ENCODE data around the gene RANBP3.
A peak's percentile ranks its signal among the peaks of the same experiment; 100 is the strongest.

Gene RANBP3

DNA sequence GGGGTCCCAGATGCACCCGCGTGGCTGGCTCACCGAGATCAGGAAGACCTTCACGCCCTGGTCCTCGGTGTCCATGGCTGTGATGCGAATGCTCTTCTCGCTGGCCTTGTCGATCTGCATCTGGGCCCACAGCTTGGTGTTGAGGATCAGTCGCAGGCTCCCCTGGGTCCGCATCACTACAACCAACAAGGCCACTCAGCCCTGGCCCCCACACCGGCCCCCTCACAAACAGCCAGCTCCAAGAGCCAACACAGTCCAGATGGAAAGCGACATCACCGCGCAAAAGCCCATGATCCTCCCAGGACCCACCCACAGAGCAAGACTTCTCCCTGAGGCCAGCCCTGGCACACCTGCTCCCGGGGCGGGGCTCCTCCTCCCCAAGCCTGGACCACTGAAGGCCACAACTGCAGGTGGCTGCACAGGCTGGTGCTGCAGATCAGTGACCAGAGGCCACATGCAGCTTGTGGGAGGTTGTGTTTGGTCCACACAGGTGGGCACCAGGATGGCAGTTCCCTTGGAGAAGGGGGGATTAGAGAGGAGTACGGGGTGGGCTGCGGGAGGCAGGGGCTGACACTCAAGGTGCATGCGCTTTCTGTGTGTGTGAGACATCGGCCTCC lies 59.4 kb downstream of the RANBP3 start:
- H3K4me2 ChIP-seq (ENCODE audit: low read length), result no peak overlapping the region
- WGBS (ENCODE audit: extremely low coverage, insufficient coverage, insufficient read length), result no CpG with 5 or more reads among the region's 20 CpGs
- H2BK120ac ChIP-seq (ENCODE audit: insufficient read depth, low read length, poor library complexity), result no peak overlapping the region
- H3K4me3 ChIP-seq (ENCODE audit: low read depth, low read length), result no peak overlapping the region
- no peak overlapping the region for H3K18ac ChIP-seq (ENCODE audit: low read length)
- no peak overlapping the region for H4K91ac ChIP-seq (ENCODE audit: low read depth, low read length)
- H3K14ac ChIP-seq (ENCODE audit: low read length), result no peak overlapping the region
- no peak for DNase-seq
- no peak overlapping the region for H4K8ac ChIP-seq (ENCODE audit: low read depth, low read length)
- no peak overlapping the region for H2AK5ac ChIP-seq (ENCODE audit: low read length)
- H2BK12ac ChIP-seq (ENCODE audit: low read length), result no peak overlapping the region
- H3K9me3 ChIP-seq (ENCODE audit: insufficient read depth, low read depth, low read length), result no peaks in the 10 kb centered on the region
- no peak overlapping the region for H2AFZ ChIP-seq (ENCODE audit: insufficient read depth, low read length, poor library complexity)
- peaks cover 68 to 69% of the 10 kb centered on the region in 2 experiments for H3K36me3 ChIP-seq (ENCODE audit: control insufficient read depth in 1 of 2, insufficient read depth in 2 of 2, low read length in 2 of 2)
- peaks cover 6% of the 10 kb centered on the region for H3K79me2 ChIP-seq (ENCODE audit: control insufficient read depth, insufficient read depth, low read length, poor library complexity)
- H3K23ac ChIP-seq (ENCODE audit: low read length), result no peak overlapping the region
- H3K4ac ChIP-seq (ENCODE audit: low read depth, low read length), result no peak overlapping the region
- H3K79me1 ChIP-seq (ENCODE audit: low read length), result peaks cover 24% of the 10 kb centered on the region
- no peaks in the 10 kb centered on the region for H3K27me3 ChIP-seq (ENCODE audit: insufficient read depth, low read length)
- peaks cover 30 to 31% of the 10 kb centered on the region in 2 experiments for H3K4me1 ChIP-seq (ENCODE audit: control insufficient read depth in 1 of 2, insufficient read depth in 2 of 2, low read length in 2 of 2)
- no peak overlapping the region for H2BK5ac ChIP-seq (ENCODE audit: low read depth, low read length, poor library complexity)
- no peak overlapping the region for H3K27ac ChIP-seq (ENCODE audit: low read depth, low read length)
- H3K9ac ChIP-seq (ENCODE audit: low read length), result no peak overlapping the region
- no peak overlapping the region for H4K12ac ChIP-seq (ENCODE audit: low read depth, low read length)

DNA sequence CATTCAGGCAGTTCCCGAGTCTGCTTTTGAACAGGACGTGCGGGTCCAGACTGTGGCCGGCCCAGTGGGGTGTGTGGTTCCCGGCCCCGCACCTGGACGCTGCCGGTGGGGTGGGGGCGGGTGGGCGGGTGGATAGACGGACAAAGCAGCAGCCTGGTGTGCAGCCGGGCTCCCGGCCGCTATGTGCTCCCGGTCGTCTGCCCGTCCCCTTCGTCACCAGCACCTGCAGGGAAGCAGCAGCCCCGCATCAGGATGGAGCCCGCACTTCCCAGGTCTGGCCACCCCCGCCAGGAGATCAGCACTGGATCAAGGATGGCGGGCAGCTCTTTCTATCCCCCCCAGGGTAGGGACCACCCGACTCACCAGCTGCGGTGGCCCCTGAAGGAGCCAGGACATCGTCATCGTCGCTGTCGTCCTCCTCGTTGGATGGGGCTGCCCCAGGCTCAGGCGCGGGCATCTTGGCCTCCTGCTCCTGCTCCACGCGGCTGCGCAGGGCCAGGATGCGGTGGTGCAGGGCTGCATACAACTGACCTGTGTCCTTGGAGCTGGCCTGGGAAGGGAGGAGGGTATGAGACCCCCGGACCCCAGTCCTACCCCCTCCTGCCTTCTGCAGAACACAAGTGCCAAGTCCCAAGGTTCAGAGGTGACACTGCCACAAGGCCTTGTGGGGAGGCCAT lies 60.4 kb downstream of the RANBP3 start:
- no peak overlapping the region for H4K91ac ChIP-seq (ENCODE audit: low read depth, low read length)
- WGBS (ENCODE audit: extremely low coverage, insufficient coverage, insufficient read length), result no CpG with 5 or more reads among the region's 36 CpGs
- no peak overlapping the region for H3K9ac ChIP-seq (ENCODE audit: low read length)
- peaks cover 28% of the 10 kb centered on the region for H3K79me1 ChIP-seq (ENCODE audit: low read length)
- H2AK5ac ChIP-seq (ENCODE audit: low read length), result no peak overlapping the region
- H3K9me3 ChIP-seq (ENCODE audit: insufficient read depth, low read depth, low read length), result no peaks in the 10 kb centered on the region
- no peak overlapping the region for H2BK12ac ChIP-seq (ENCODE audit: low read length)
- H3K14ac ChIP-seq (ENCODE audit: low read length), result no peak overlapping the region
- no peak overlapping the region for H4K12ac ChIP-seq (ENCODE audit: low read depth, low read length)
- H3K4me1 ChIP-seq (ENCODE audit: control insufficient read depth in 1 of 2, insufficient read depth in 2 of 2, low read length in 2 of 2), result peaks cover 30 to 37% of the 10 kb centered on the region in 2 experiments
- H2BK120ac ChIP-seq (ENCODE audit: insufficient read depth, low read length, poor library complexity), result no peak overlapping the region
- no peak overlapping the region for H3K4me2 ChIP-seq (ENCODE audit: low read length)
- H2AFZ ChIP-seq (ENCODE audit: insufficient read depth, low read length, poor library complexity), result no peak overlapping the region
- DNase-seq, result no peak
- H3K23ac ChIP-seq (ENCODE audit: low read length), result no peak overlapping the region
- no peak overlapping the region for H4K8ac ChIP-seq (ENCODE audit: low read depth, low read length)
- peaks cover 65% of the 10 kb centered on the region in 2 experiments for H3K36me3 ChIP-seq (ENCODE audit: control insufficient read depth in 1 of 2, insufficient read depth in 2 of 2, low read length in 2 of 2)
- H3K18ac ChIP-seq (ENCODE audit: low read length), result no peak overlapping the region
- no peak overlapping the region for H3K27ac ChIP-seq (ENCODE audit: low read depth, low read length)
- H2BK5ac ChIP-seq (ENCODE audit: low read depth, low read length, poor library complexity), result no peak overlapping the region
- no peaks in the 10 kb centered on the region for H3K27me3 ChIP-seq (ENCODE audit: insufficient read depth, low read length)
- no peak overlapping the region for H3K4ac ChIP-seq (ENCODE audit: low read depth, low read length)
- peaks cover 6% of the 10 kb centered on the region for H3K79me2 ChIP-seq (ENCODE audit: control insufficient read depth, insufficient read depth, low read length, poor library complexity)
- H3K4me3 ChIP-seq (ENCODE audit: low read depth, low read length), result no peak overlapping the region

DNA sequence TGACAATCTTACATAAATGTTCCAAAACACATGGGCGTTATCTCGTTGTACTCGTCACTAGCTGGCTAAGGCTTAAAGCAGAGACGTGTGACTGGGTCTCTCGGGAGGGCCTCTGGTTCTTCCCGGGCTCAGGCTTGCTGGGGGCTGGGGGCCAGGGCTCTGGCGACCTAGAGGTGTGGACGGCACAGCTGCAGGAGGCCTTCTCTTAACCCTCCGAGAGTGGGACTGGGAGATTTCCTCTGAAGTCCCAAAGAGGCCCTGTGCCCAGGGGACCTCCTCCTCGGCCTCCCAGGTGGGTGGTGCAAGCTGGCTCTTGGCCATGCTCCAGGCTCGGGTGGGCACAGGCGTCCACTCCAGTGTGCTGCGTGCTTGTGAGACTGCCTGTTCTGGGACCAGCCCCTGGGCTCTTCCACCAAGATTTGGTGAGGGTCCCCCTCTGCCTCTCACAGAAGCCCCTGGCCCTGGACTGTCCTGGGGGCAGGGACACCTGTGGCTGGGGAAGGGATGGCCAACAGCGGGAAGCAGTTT lies 61.7 kb downstream of the RANBP3 start:
- Histone ChIP-seq H2AK5ac (ENCODE audit: low read length) (no peak overlapping the region), H3K4me1 (ENCODE audit: control insufficient read depth in 1 of 2, insufficient read depth in 2 of 2, low read length in 2 of 2) (peaks cover 30 to 37% of the 10 kb centered on the region in 2 experiments)

GRCh38 chr19:5915782-5916165 lies 62.2 kb downstream of the RANBP3 start:
- WGBS (ENCODE audit: extremely low coverage, insufficient coverage, insufficient read length), result no CpG with 5 or more reads among the region's 11 CpGs
- peak overlapping the region; percentile 56 for H2AFZ ChIP-seq (ENCODE audit: insufficient read depth, low read length, poor library complexity)
- H3K79me2 ChIP-seq (ENCODE audit: control insufficient read depth, insufficient read depth, low read length, poor library complexity), result peaks cover 6% of the 10 kb centered on the region
- peak overlapping the region; percentile 70 for H4K12ac ChIP-seq (ENCODE audit: low read depth, low read length)
- H3K23ac ChIP-seq (ENCODE audit: low read length), result no peak overlapping the region
- H3K4ac ChIP-seq (ENCODE audit: low read depth, low read length), result peak overlapping the region; percentile 65
- H4K91ac ChIP-seq (ENCODE audit: low read depth, low read length), result peak overlapping the region; percentile 90
- peak overlapping the region; percentile 83 for H2AK5ac ChIP-seq (ENCODE audit: low read length)
- H3K27me3 ChIP-seq (ENCODE audit: insufficient read depth, low read length), result no peaks in the 10 kb centered on the region
- H2BK120ac ChIP-seq (ENCODE audit: insufficient read depth, low read length, poor library complexity), result peak overlapping the region; percentile 88
- H3K4me1 ChIP-seq (ENCODE audit: control insufficient read depth in 1 of 2, insufficient read depth in 2 of 2, low read length in 2 of 2), result peaks cover 30 to 41% of the 10 kb centered on the region in 2 experiments
- H3K9ac ChIP-seq (ENCODE audit: low read length), result no peak overlapping the region
- H3K14ac ChIP-seq (ENCODE audit: low read length), result peak overlapping the region; percentile 71
- H3K9me3 ChIP-seq (ENCODE audit: insufficient read depth, low read depth, low read length), result no peaks in the 10 kb centered on the region
- H2BK12ac ChIP-seq (ENCODE audit: low read length), result peak overlapping the region; percentile 91
- no peak overlapping the region for H3K4me3 ChIP-seq (ENCODE audit: low read depth, low read length)
- H3K18ac ChIP-seq (ENCODE audit: low read length), result peak overlapping the region; percentile 85
- peak in 1 of 2 donors; percentile 40 for DNase-seq
- H3K36me3 ChIP-seq (ENCODE audit: control insufficient read depth in 1 of 2, insufficient read depth in 2 of 2, low read length in 2 of 2), result peaks cover 52% of the 10 kb centered on the region in 2 experiments
- H3K79me1 ChIP-seq (ENCODE audit: low read length), result peaks cover 28% of the 10 kb centered on the region
- H2BK5ac ChIP-seq (ENCODE audit: low read depth, low read length, poor library complexity), result peak overlapping the region; percentile 91
- H3K27ac ChIP-seq (ENCODE audit: low read depth, low read length), result peak overlapping the region; percentile 74
- peak overlapping the region; percentile 85 for H4K8ac ChIP-seq (ENCODE audit: low read depth, low read length)
- H3K4me2 ChIP-seq (ENCODE audit: low read length), result peak overlapping the region; percentile 46

More for the DNA sequence above, 61.7 kb downstream of the RANBP3 start:
- no peak overlapping the region for H2AFZ ChIP-seq (ENCODE audit: insufficient read depth, low read length, poor library complexity)
- H3K4ac ChIP-seq (ENCODE audit: low read depth, low read length), result no peak overlapping the region
- peak overlapping the region; percentile 42 for H3K18ac ChIP-seq (ENCODE audit: low read length)
- H2BK120ac ChIP-seq (ENCODE audit: insufficient read depth, low read length, poor library complexity), result no peak overlapping the region
- H4K8ac ChIP-seq (ENCODE audit: low read depth, low read length), result no peak overlapping the region
- H3K79me1 ChIP-seq (ENCODE audit: low read length), result peaks cover 28% of the 10 kb centered on the region
- peak overlapping the region; percentile 58 for H2BK5ac ChIP-seq (ENCODE audit: low read depth, low read length, poor library complexity)
- no peak overlapping the region for H3K4me3 ChIP-seq (ENCODE audit: low read depth, low read length)
- WGBS (ENCODE audit: extremely low coverage, insufficient coverage, insufficient read length), result no CpG with 5 or more reads among the region's 14 CpGs
- peak overlapping the region; percentile 75 for H2BK12ac ChIP-seq (ENCODE audit: low read length)
- H4K91ac ChIP-seq (ENCODE audit: low read depth, low read length), result peak overlapping the region; percentile 90
- DNase-seq, result no peak
- H4K12ac ChIP-seq (ENCODE audit: low read depth, low read length), result peak overlapping the region; percentile 55
- H3K27me3 ChIP-seq (ENCODE audit: insufficient read depth, low read length), result no peaks in the 10 kb centered on the region
- no peak overlapping the region for H3K4me2 ChIP-seq (ENCODE audit: low read length)
- H3K9me3 ChIP-seq (ENCODE audit: insufficient read depth, low read depth, low read length), result no peaks in the 10 kb centered on the region
- no peak overlapping the region for H3K23ac ChIP-seq (ENCODE audit: low read length)
- H3K36me3 ChIP-seq (ENCODE audit: control insufficient read depth in 1 of 2, insufficient read depth in 2 of 2, low read length in 2 of 2), result peaks cover 55 to 56% of the 10 kb centered on the region in 2 experiments
- H3K27ac ChIP-seq (ENCODE audit: low read depth, low read length), result peak overlapping the region; percentile 46
- H3K79me2 ChIP-seq (ENCODE audit: control insufficient read depth, insufficient read depth, low read length, poor library complexity), result peaks cover 6% of the 10 kb centered on the region
- no peak overlapping the region for H3K9ac ChIP-seq (ENCODE audit: low read length)
- H3K14ac ChIP-seq (ENCODE audit: low read length), result peak overlapping the region; percentile 15

Measured in trophoblast cell (in vitro differentiated cells and primary cell).